ENCODE data around the gene REXO1. TPM values are rescaled to one million over a fixed set of nuclear protein-coding genes. Genes with fewer than 3 reads are reported as not detected.

The REXO1 gene
- total and polyA plus RNA-seq, 2 donors (not counting 1 experiment from before 2014, with no cell fraction given): 72.6 to 898 TPM

DNA sequence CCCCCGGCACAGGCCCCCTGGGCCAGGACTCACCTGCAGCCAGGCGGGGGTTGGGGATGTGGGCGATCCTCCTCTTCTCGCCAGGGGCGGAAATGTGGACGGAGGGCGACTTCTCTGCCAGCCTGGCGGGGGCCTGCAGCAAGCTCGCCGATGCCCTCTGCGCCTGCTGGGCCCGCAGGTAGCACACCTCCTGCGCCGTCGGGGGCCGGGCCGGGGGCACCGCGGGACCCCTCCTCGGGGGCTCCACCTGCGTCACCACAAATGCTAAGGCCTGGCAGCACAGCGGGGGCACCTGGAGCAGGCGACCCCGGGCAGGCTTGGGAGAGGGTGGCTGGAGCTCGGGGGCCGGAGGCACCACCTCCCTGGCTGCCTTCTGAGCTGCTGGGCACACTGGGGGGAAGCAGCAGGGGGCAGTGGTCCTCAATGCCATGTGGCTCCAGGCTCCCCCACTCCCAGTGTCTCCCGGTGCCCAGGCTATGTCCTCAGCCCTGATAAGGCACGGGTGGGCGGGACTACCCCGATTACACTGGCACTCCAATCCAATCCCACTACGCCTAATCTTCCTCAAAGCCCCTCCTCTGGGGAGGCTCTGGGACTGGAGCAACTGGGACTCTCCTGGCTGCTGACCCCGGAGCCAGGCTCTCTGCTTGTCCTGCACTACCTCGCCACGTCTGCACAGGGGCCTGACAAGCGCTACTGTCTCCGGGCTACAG is 24.6 kb downstream of the REXO1 start:
- H3K9ac ChIP-seq (ENCODE audit: low read length): no peak overlapping the region
- peaks cover 4% of the 10 kb centered on the region for H3K4me1 Mint-ChIP-seq
- no peak overlapping the region for H2AFZ ChIP-seq (ENCODE audit: insufficient read depth, low read depth, low read length, poor library complexity, severe bottlenecking)
- ATAC-seq (ENCODE audit: low read depth) (no peak), DNase-seq (no peak)
- H3K9me3 ChIP-seq (ENCODE audit: control extremely low read depth in 1 of 3, control insufficient read depth in 2 of 3, insufficient read depth in 1 of 3, low read length in 2 of 3): no peaks in the 10 kb centered on the region
- H3K27ac ChIP-seq (ENCODE audit: low read length in 2 of 2): no peak overlapping the region
- H3K4me2 ChIP-seq (replicated peaks; ENCODE audit: low read depth, low read length, poor library complexity, severe bottlenecking): no peak overlapping the region
- peaks cover 0 to 10% of the 10 kb centered on the region in 2 donors for H3K4me1 ChIP-seq (ENCODE audit: control insufficient read depth in 2 of 2, insufficient read depth in 2 of 2, low read length in 2 of 2)
- no peaks in the 10 kb centered on the region for H3K27me3 Mint-ChIP-seq
- H3K27ac Mint-ChIP-seq: no peak overlapping the region
- H3K36me3 ChIP-seq (replicated peaks in 1 of 2; ENCODE audit: control extremely low read depth in 1 of 2, control insufficient read depth in 1 of 2, extremely low read depth in 1 of 2, insufficient read depth in 2 of 2, low read length in 1 of 2): peaks cover 0 to 70% of the 10 kb centered on the region in 2 experiments
- peaks cover 56% of the 10 kb centered on the region for H3K79me2 ChIP-seq (ENCODE audit: control insufficient read depth, insufficient read depth, low read length)
- no peaks in the 10 kb centered on the region for H3K9me3 Mint-ChIP-seq (ENCODE audit: insufficient read depth)
- TF ChIP-seq, protein P1, sequence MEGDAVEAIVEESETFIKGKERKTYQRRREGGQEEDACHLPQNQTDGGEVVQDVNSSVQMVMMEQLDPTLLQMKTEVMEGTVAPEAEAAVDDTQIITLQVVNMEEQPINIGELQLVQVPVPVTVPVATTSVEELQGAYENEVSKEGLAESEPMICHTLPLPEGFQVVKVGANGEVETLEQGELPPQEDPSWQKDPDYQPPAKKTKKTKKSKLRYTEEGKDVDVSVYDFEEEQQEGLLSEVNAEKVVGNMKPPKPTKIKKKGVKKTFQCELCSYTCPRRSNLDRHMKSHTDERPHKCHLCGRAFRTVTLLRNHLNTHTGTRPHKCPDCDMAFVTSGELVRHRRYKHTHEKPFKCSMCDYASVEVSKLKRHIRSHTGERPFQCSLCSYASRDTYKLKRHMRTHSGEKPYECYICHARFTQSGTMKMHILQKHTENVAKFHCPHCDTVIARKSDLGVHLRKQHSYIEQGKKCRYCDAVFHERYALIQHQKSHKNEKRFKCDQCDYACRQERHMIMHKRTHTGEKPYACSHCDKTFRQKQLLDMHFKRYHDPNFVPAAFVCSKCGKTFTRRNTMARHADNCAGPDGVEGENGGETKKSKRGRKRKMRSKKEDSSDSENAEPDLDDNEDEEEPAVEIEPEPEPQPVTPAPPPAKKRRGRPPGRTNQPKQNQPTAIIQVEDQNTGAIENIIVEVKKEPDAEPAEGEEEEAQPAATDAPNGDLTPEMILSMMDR (IDR thresholded peaks at IDR 0.05): no peak
- no peak for TF ChIP-seq EZH2 (IDR thresholded peaks at IDR 0.05; ENCODE audit: borderline replicate concordance, insufficient read depth, low read depth, low read length, poor library complexity, severe bottlenecking)
- intact Hi-C loops (cut with micrococcal nuclease): no loop called here
- H3K4me3 Mint-ChIP-seq: no peak overlapping the region
- 97% methylated on average over 36 of the region's 36 CpGs for WGBS (ENCODE audit: insufficient coverage)
- CTCF ChIA-PET: interaction anchor here (6.1 kb wide), 1 partner anchor 15 kb away, joined by 57 read pairs; no protein-coding TSS in a partner anchor
- POLR2A ChIA-PET: interaction anchor here (0.5 kb wide), 1 partner anchor 186 kb away, joined by 5 read pairs; no protein-coding TSS in a partner anchor
- H4K20me1 ChIP-seq (ENCODE audit: control insufficient read depth, insufficient read depth, low read length, poor library complexity, severe bottlenecking): peaks cover 80% of the 10 kb centered on the region
- no peak overlapping the region for H3K4me3 ChIP-seq (ENCODE audit: control extremely low read depth in 1 of 5, extremely low read depth in 1 of 5, insufficient read depth in 1 of 5, low read depth in 2 of 5, low read length in 4 of 5)
- no peaks in the 10 kb centered on the region for H3K27me3 ChIP-seq (replicated peaks in 1 of 4; ENCODE audit: control extremely low read depth in 1 of 4, control insufficient read depth in 3 of 4, insufficient read depth in 4 of 4, low read length in 3 of 4)

GRCh38 chr19:1823020-1823419 is 25.3 kb downstream of the REXO1 start:
- H3K4me3 Mint-ChIP-seq: no peak overlapping the region
- Histone ChIP-seq H3K4me3 (ENCODE audit: control extremely low read depth in 1 of 5, extremely low read depth in 1 of 5, insufficient read depth in 1 of 5, low read depth in 2 of 5, low read length in 4 of 5) (no peak overlapping the region), H3K27ac (ENCODE audit: low read length in 2 of 2) (no peak overlapping the region), H3K9me3 (ENCODE audit: control extremely low read depth in 1 of 3, control insufficient read depth in 2 of 3, insufficient read depth in 1 of 3, low read length in 2 of 3) (no peaks in the 10 kb centered on the region), H3K4me2 (replicated peaks; ENCODE audit: low read depth, low read length, poor library complexity, severe bottlenecking) (no peak overlapping the region), H2AFZ (ENCODE audit: insufficient read depth, low read depth, low read length, poor library complexity, severe bottlenecking) (no peak overlapping the region), H3K4me1 (ENCODE audit: control insufficient read depth in 2 of 2, insufficient read depth in 2 of 2, low read length in 2 of 2) (peaks cover 0 to 10% of the 10 kb centered on the region in 2 donors), H4K20me1 (ENCODE audit: control insufficient read depth, insufficient read depth, low read length, poor library complexity, severe bottlenecking) (peaks cover 80% of the 10 kb centered on the region), H3K9ac (ENCODE audit: low read length) (no peak overlapping the region), H3K36me3 (replicated peaks in 1 of 2; ENCODE audit: control extremely low read depth in 1 of 2, control insufficient read depth in 1 of 2, extremely low read depth in 1 of 2, insufficient read depth in 2 of 2, low read length in 1 of 2) (peaks cover 0 to 73% of the 10 kb centered on the region in 2 experiments), H3K27me3 (replicated peaks in 1 of 4; ENCODE audit: control extremely low read depth in 1 of 4, control insufficient read depth in 3 of 4, insufficient read depth in 4 of 4, low read length in 3 of 4) (no peaks in the 10 kb centered on the region), H3K79me2 (ENCODE audit: control insufficient read depth, insufficient read depth, low read length) (peaks cover 49% of the 10 kb centered on the region)
- peaks cover 4% of the 10 kb centered on the region for H3K4me1 Mint-ChIP-seq
- DNase-seq (no peak), ATAC-seq (ENCODE audit: low read depth) (no peak)
- H3K27ac Mint-ChIP-seq: no peak overlapping the region
- POLR2A ChIA-PET: interaction anchor here (0.5 kb wide), 1 partner anchor 73 kb away, joined by 4 read pairs; no protein-coding TSS in a partner anchor
- H3K27me3 Mint-ChIP-seq: no peaks in the 10 kb centered on the region
- no peaks in the 10 kb centered on the region for H3K9me3 Mint-ChIP-seq (ENCODE audit: insufficient read depth)
- TF ChIP-seq EZH2 (IDR thresholded peaks at IDR 0.05; ENCODE audit: borderline replicate concordance, insufficient read depth, low read depth, low read length, poor library complexity, severe bottlenecking): no peak
- TF ChIP-seq, protein P1 (IDR thresholded peaks at IDR 0.05): no peak
- intact Hi-C loops (cut with micrococcal nuclease): no loop called here
- WGBS (ENCODE audit: insufficient coverage): 95% methylated on average over 8 of the region's 8 CpGs
- CTCF ChIA-PET: no interaction called here
